SHP77 (cell line): ENCODE data around the gene PTAFR.

Source experiments
- DNase-seq, 2 experiments: peaks; one replicate each; lab custom pipeline; 2025; lab: John Stamatoyannopoulos, UW

Gene PTAFR

GRCh38 chr1:28175955-28176485 is 470 bp downstream of the PTAFR start:
- no peak for DNase-seq

- no peak for DNase-seq
Observed at GRCh38 chr1:28173980-28174297, 2.6 kb downstream of the PTAFR start.

- DNase-seq = peak; percentile 14 to 53
Observed at GRCh38 chr1:28173151-28173979, 3.1 kb downstream of the PTAFR start.

DNA sequence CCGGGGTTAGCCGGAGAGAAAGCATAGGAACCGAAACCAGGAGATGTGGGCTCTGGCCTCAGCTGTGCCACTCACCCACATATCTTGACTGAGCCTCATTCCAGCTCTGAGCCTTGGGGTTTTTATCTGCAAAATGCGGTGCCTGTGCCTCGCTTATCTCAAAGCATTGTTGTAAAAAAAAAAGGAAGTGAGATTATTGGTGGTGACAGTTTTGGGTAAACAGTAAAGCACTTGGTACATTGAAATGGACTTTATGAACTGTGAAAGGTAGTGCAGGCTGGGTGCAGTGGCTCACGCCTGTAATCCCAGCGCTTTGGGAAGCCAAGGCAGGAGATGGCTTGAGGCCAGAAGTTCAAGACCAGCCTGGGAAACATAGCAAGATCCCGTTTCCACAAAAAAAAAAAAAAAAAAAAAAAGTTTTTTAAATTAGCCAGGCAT is 3.8 kb downstream of the PTAFR start:
- DNase-seq = no peak

DNA sequence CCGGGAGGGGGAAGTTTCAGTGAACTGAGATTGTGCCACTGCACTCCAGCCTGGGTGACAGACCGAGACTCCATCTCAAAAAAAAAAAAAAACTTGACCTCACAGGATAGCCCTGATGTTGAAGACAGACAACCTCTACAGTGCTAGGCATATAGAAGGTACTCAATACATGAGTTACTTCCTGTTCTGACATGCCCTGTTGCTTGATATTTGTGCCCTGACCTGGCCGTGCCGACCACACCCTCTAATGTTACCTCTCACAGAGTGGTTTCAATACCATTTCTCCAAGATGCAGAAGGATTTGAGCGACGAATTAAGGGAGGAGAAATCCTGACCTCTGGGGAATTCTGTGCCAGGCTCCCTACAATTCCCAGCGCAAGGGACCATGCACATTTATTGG is 5.2 kb downstream of the PTAFR start:
- DNase-seq = no peak

DNA sequence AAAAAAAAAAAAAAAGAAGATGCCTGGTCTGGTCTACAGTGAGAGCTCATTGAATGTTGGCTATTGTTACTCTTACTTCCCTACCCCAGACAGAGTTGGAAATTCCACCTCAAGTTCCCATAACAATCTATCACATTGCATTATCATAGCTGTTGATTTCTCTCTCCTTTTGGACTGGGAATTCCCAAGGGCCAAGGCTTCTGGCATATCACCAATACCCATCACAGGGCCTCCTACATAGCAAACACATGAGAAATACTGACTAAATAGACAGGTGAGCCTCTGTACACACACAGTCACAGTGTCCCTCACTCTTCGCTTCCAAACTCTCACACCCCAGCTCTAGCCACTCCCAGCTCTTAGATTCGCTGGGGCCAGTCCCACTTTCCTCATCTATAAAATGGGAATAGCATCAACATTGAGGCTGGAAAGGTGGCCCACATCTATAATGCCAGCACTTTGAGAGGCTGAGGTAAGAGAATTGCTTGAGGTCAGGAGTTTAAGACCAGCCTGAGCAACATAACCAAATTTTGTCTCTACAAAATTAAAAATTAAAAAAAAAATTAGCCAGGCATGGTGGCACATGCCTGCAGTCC is 6.4 kb downstream of the PTAFR start:
- DNase-seq = no peak

GRCh38 chr1:28163496-28164161 is 12.9 kb downstream of the PTAFR start:
- no peak for DNase-seq

DNA sequence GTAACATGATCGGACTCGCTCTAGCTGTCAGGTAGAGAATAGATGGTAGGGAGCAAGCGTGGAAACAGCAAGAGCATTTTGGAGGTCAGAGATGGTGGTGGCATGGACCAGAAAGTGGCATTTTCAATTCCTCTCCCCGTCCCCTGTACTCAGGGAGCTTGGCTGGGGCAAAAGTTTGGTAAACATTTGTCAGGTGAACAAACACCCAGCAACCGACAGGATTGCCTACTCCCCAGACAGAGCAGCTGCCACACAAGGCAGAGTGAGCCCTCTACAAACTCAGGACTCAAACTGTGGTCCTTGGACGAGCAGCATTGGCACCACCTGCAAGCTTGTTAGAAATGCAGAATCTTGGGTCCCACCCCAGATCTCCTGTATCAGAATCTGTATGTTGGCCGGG is 14.3 kb downstream of the PTAFR start:
- DNase-seq = peak; percentile 73 to 87

DNA sequence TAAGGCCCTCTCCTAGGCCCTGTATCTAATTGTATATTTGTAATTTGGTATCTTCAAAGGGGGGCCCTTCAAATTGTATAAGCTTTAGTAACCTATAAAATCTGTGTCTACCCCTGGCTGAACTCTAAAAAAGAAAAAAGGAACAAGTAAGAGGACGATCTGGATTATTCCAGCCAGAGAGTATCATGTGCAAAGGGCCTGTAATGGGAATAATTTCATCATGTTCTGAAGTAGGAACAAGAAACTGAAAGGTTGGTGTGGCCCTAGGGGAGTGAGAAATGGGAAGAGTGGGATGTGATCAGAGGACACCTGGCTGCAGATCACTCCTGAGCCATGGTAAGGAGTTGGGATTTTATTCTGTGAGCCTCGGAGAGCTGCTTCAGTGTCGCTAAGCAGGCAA is 14.7 kb downstream of the PTAFR start:
- no peak for DNase-seq

GRCh38 chr1:28160782-28161266 is 15.7 kb downstream of the PTAFR start:
- no peak for DNase-seq

DNA sequence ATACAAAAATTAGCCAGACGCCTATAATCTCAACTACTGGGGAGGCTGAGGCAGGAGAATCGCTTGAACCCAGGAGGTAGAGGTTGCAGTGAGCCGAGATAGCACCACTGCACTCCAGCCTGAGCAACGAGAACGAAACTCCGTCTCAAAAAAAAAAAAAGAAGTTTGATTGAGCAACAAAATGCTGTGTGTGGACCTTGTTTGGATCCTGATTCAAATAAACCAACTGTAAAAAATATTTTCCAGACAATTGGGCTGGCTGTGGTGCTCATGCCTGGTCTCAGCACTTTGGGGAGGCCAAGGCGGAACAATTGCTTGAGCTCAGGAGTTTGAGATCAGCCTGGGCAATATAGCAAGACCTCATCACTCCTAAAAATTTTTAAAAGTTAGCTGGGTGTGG is 16.8 kb downstream of the PTAFR start:
- no peak for DNase-seq

DNA sequence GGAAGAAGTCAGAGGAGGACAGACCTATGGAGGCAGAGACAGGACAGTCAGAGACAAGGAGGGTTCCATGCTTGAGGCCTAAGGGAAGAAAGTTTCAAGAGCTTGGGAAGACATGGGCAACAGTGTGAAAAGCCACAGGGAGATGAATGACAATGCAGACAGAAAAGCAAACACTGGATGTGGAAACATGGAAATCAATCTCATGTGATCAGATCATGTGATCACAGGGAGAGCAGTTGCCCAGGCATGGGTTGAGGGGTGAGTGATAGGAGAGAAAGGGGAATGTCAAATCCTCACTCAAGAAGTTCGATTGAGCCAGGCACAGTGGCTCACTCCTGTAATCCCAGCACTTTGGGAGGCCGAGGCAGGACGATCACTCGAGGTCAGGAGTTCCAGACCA is 17.2 kb downstream of the PTAFR start:
- no peak for DNase-seq

- no peak for DNase-seq
Observed at GRCh38 chr1:28157894-28158293, 18.6 kb downstream of the PTAFR start.

GRCh38 chr1:28156821-28157220 is 19.7 kb downstream of the PTAFR start:
- DNase-seq = no peak

DNA sequence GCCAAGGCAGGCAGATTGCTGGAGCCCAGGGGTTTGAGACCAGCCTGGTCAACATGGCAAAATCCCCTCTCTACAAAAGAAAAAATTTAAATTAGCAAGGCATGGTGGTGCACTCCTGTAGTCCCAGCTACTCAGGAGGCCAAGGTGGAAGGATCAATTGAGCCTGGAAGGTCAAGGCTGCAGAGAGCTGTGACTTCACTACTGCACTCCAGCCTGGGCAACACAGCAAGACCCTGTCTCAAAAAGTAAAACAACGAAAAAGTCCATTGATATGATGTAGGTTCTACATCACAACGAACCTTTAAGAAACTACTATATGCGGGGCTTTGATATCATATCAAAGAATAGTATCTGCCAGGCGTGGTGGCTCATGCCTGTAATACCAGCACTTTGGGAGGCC is 20.9 kb downstream of the PTAFR start:
- no peak for DNase-seq

DNA sequence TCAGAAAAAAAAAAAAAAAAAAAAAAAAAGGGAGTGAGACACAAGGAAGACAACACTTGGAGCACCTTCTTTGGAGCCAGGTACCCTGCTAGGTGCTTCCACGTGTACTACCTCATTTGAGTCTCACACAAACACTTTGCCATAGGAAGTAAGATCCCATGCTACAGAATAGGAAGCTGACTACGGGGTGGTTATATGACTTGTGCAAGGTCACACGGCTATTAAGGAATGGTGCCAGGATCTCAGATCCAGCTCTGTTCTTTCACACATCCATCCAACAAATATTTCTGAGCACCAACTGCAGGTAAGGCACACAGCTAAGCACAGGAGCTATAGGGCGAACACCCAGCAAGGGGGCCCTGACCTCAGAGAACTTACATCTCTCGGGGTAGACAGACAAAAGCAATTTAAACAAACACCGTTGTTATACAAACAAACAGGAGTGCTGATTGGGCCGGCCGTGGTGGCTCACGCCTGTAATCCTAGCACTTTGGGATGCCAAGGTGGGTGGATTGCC is 22.4 kb downstream of the PTAFR start:
- no peak for DNase-seq

DNA sequence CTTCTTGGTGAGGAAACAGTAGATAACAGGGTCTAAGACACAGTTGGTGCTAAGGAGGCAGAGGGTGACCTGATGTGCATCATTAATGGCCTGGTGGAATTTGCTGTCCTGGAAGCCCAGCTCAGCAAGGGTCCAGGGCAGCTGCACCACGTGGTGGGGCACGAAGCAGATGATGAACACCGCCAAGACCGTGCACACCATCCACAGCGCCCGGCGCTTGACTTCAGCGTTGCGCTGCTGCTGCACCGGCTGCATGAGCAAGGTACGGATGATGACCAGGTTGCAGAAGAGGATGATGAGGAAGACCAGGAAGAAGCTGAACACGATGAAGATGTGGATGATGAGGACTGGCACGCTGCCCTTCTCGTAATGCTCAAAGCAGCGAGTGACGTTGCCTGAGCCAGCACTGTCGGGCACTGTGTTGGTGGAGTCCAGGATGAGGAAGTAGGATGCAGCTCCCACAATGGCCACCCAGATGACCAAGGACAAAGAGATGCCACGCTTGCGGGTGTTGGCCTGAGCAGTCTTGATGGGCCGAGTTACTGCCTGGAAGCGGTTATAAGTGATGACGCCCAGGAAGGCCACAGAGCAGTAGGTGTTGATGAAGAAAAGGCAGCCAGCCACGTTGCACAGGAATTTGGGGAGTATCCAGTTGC is 26.2 kb downstream of the PTAFR start:
- no peak for DNase-seq

- no peak for DNase-seq
Observed at GRCh38 chr1:28148880-28149195, 27.7 kb downstream of the PTAFR start.

GRCh38 chr1:28147264-28148094 is 29.0 kb downstream of the PTAFR start:
- DNase-seq = no peak

- no peak for DNase-seq
Observed at GRCh38 chr1:28145728-28146127, 30.8 kb downstream of the PTAFR start.
